IMR-90 (cell line): Measurements from ENCODE around the gene SMARCC2. TPM values are rescaled to one million over a fixed set of nuclear protein-coding genes. Genes with fewer than 3 reads are reported as not detected.
A peak's percentile ranks its signal among the peaks of the same experiment; 100 is the strongest.

Source experiments
- ATAC-seq: fragments of 200-7000 bp; cut with Tn5 transposase; 2 replicates; pipeline ENCODE4 v1.9.1; 2020; ENCODE audit warnings: low read depth, mild to moderate bottlenecking, moderate library complexity
- BruUV-seq: library from RNA; stranded (reverse); fragments of 400-500 nt; replicated peaks from 2 replicates; lab custom pipeline; 2021; lab: Mats Ljungman, UMichigan
- CTCF ChIA-PET: fragments of 300-600 bp; formaldehyde crosslinking; extraction: SDS; loops from one replicate; lab custom pipeline; 2021; ENCODE audit warnings: antibody characterized with exemption; lab: Yijun Ruan, JAX
- POLR2A ChIA-PET: fragments of 300-600 bp; sonication (Branson Sonifier 250); formaldehyde crosslinking; loops from one replicate; lab custom pipeline; 2022; ENCODE audit warnings: antibody characterized with exemption; ENCODE audit not compliant: unreplicated experiment; lab: Charles Lee
- DNase-seq: peaks from one replicate; pipeline ENCODE4 v3.0.0; 2013
- H2AFZ ChIP-seq: replicated peaks from 2 replicates; pipeline ENCODE3; 2013; ENCODE audit warnings: low read length, mild to moderate bottlenecking; ENCODE audit not compliant: poor library complexity
- H2AK5ac ChIP-seq: 2 replicates; pipeline ENCODE4 v1.6.1; 2013; ENCODE audit warnings: low read depth, low read length, inconsistent platforms
- H2AK9ac ChIP-seq: replicated peaks from 2 replicates; pipeline ENCODE3; 2013; ENCODE audit warnings: mild to moderate bottlenecking, low read depth, low read length, moderate library complexity; ENCODE audit not compliant: poor library complexity
- H2BK120ac ChIP-seq: 2 replicates; pipeline ENCODE4 v1.6.1; 2013; ENCODE audit warnings: low read depth, low read length, inconsistent platforms
- H2BK15ac ChIP-seq: 3 replicates; pipeline ENCODE4 v1.6.1; 2013; ENCODE audit warnings: low read depth, low read length, inconsistent platforms
- H2BK20ac ChIP-seq: 2 replicates; pipeline ENCODE4 v1.6.1; 2013; ENCODE audit warnings: low read depth, mild to moderate bottlenecking, inconsistent platforms, low read length, moderate library complexity
- H2BK5ac ChIP-seq: 2 replicates; pipeline ENCODE4 v1.6.1; 2013; ENCODE audit warnings: mild to moderate bottlenecking, low read depth, low read length, inconsistent platforms; ENCODE audit not compliant: poor library complexity, severe bottlenecking
- H3K14ac ChIP-seq: replicated peaks from 2 replicates; pipeline ENCODE4 v1.6.1; 2013; ENCODE audit warnings: low read depth, low read length, inconsistent platforms
- H3K18ac ChIP-seq: 2 replicates; pipeline ENCODE4 v1.6.1; 2013; ENCODE audit warnings: low read depth, low read length, control low read depth
- H3K23ac ChIP-seq: 2 replicates; pipeline ENCODE4 v1.6.1; 2013; ENCODE audit warnings: low read depth, low read length, inconsistent platforms
- H3K27ac ChIP-seq: 2 replicates; pipeline ENCODE4 v1.5.1; 2013; ENCODE audit warnings: mild to moderate bottlenecking, control low read depth, low read length; ENCODE audit not compliant: insufficient read depth
- H3K27me3 ChIP-seq: 2 replicates; pipeline ENCODE4 v1.6.1; 2013; ENCODE audit warnings: low read length; ENCODE audit not compliant: control insufficient read depth, insufficient read depth
- H3K36me3 ChIP-seq: 2 replicates; pipeline ENCODE4 v1.6.1; 2013; ENCODE audit warnings: low read length, mixed read lengths; ENCODE audit not compliant: control insufficient read depth, insufficient read depth
- H3K4ac ChIP-seq: 2 replicates; pipeline ENCODE4 v1.6.1; 2013; ENCODE audit warnings: low read depth, low read length, inconsistent platforms
- H3K4me1 ChIP-seq: 2 replicates; pipeline ENCODE4 v1.6.1; 2013; ENCODE audit warnings: low read length, mixed read lengths; ENCODE audit not compliant: control insufficient read depth, insufficient read depth
- H3K4me2 ChIP-seq: 2 replicates; pipeline ENCODE4 v1.6.1; 2013; ENCODE audit warnings: low read depth, mild to moderate bottlenecking, control low read depth, low read length, moderate library complexity
- H3K4me3 ChIP-seq: 2 replicates; pipeline ENCODE4 v1.5.1; 2013; ENCODE audit warnings: low read depth, mild to moderate bottlenecking, control low read depth, low read length, moderate library complexity; ENCODE audit not compliant: insufficient read depth
- H3K56ac ChIP-seq: 2 replicates; pipeline ENCODE4 v1.6.1; 2013; ENCODE audit warnings: low read length, inconsistent platforms; ENCODE audit not compliant: insufficient read depth; ENCODE audit errors: extremely low read depth
- H3K79me1 ChIP-seq, 2 experiments: 2 replicates each; pipeline ENCODE4 v1.6.1; 2013; ENCODE audit warnings: low read length in 2 of 2, inconsistent platforms in 1 of 2, low read depth in 1 of 2
- H3K9ac ChIP-seq: 2 replicates; pipeline ENCODE4 v1.6.1; 2013; ENCODE audit warnings: low read depth, low read length, control low read depth
- H3K9me1 ChIP-seq: 2 replicates; pipeline ENCODE4 v1.6.1; 2013; ENCODE audit warnings: low read length, inconsistent platforms; ENCODE audit not compliant: insufficient read depth
- H3K9me3 ChIP-seq: 2 replicates; pipeline ENCODE4 v1.6.1; 2013; ENCODE audit warnings: low read length; ENCODE audit not compliant: control insufficient read depth, insufficient read depth
- H4K20me1 ChIP-seq: 2 replicates; pipeline ENCODE4 v1.6.1; 2013; ENCODE audit warnings: low read length, inconsistent platforms; ENCODE audit not compliant: insufficient read depth
- H4K5ac ChIP-seq: 2 replicates; pipeline ENCODE4 v1.6.1; 2013; ENCODE audit warnings: mild to moderate bottlenecking, low read depth, low read length, control low read depth
- H4K8ac ChIP-seq, 2 experiments: 2 replicates each; pipeline ENCODE4 v1.6.1; 2013; ENCODE audit warnings: low read depth in 2 of 2, low read length in 2 of 2, control low read depth in 1 of 2, inconsistent platforms in 1 of 2
- H4K91ac ChIP-seq: 2 replicates; pipeline ENCODE4 v1.6.1; 2013; ENCODE audit warnings: low read depth, low read length, inconsistent platforms; ENCODE audit not compliant: insufficient read depth
- CEBPB ChIP-seq: IDR thresholded peaks from 2 replicates; pipeline ENCODE4 v1.6.1; 2012; ENCODE audit warnings: low read depth, low read length, improper control_type of control experiment
- CTCF ChIP-seq: conservative IDR thresholded peaks from 2 replicates; pipeline ENCODE4 v1.5.1; 2012; ENCODE audit warnings: mild to moderate bottlenecking, low read depth, low read length, improper control_type of control experiment
- FOS ChIP-seq: fragments of 150-350 bp; IDR thresholded peaks from 2 replicates; pipeline ENCODE4 v1.6.1; 2016; ENCODE audit warnings: low read depth, low read length
- MAFK ChIP-seq: IDR thresholded peaks from 2 replicates; pipeline ENCODE4 v1.6.1; 2012; ENCODE audit warnings: low read depth, low read length, improper control_type of control experiment
- NFE2L2 ChIP-seq: fragments of 150-350 bp; IDR thresholded peaks from 2 replicates; pipeline ENCODE4 v1.6.1; 2016; ENCODE audit warnings: low read depth, mild to moderate bottlenecking, low read length
- POLR2A ChIP-seq: IDR thresholded peaks from 2 replicates; pipeline ENCODE4 v1.6.1; 2012; ENCODE audit warnings: mild to moderate bottlenecking, low read depth, low read length
- RAD21 ChIP-seq: IDR thresholded peaks from 2 replicates; pipeline ENCODE4 v1.6.1; 2012; ENCODE audit warnings: low read length, improper control_type of control experiment
- RCOR1 ChIP-seq: IDR thresholded peaks from 2 replicates; pipeline ENCODE4 v1.6.1; 2012; ENCODE audit warnings: mild to moderate bottlenecking, low read length, improper control_type of control experiment; ENCODE audit not compliant: insufficient replicate concordance
- RFX5 ChIP-seq: IDR thresholded peaks from 2 replicates; pipeline ENCODE4 v1.8.0; 2012; ENCODE audit warnings: low read depth, mild to moderate bottlenecking, low read length, moderate library complexity
- SMC3 ChIP-seq: fragments of 150-350 bp; IDR thresholded peaks from 2 replicates; pipeline ENCODE4 v1.6.1; 2016; ENCODE audit warnings: low read depth, mild to moderate bottlenecking, antibody characterized with exemption, low read length, moderate library complexity
- WGBS, 2 experiments: methylation state at CpG; one replicate each; pipeline versions ENCODE4 v1.1.5 to v1.1.7; 2013; ENCODE audit warnings: missing lambda C conversion rate in 2 of 2; ENCODE audit not compliant: insufficient read length in 1 of 2; ENCODE audit errors: extremely low coverage in 2 of 2; 5-methylcytosine and 5-hydroxymethylcytosine counted together
- dilution Hi-C: fragments of 300-500 bp; cut with HindIII; formaldehyde crosslinking; loops from one replicate; pipeline ENCODE4 v1.14.3; 2018; ENCODE audit warnings: low sequenced_read_pairs; ENCODE audit not compliant: unreplicated experiment
- in situ Hi-C: fragments of 300-500 bp; cut with MboI; formaldehyde crosslinking; loops from 3 replicates; pipeline ENCODE4 v1.14.3; 2019; ENCODE audit warnings: low sequenced_read_pairs, inconsistent platforms, mixed read lengths
- intact Hi-C: fragments of 100-400 bp; cut with micrococcal nuclease; formaldehyde crosslinking; loops from 2 replicates; pipeline ENCODE4 v1.10.0; 2022
- polyA plus RNA-seq, 3 experiments: library from polyadenylated mRNA; depleted of rRNA; stranded (reverse); fragments of >200 nt; gene quantifications; 2 replicates each; pipeline ENCODE4 v1.2.3, GENCODE V29; 2012; ENCODE audit warnings: low replicate concordance in 1 of 3
- total RNA-seq: library from RNA; depleted of rRNA; stranded (reverse); fragments of >200 nt; gene quantifications from 2 replicates; pipeline ENCODE4 v1.2.3, GENCODE V29; 2012
- TF ChIP-seq, protein P1 (sequence below): fragments of 150-350 bp; IDR thresholded peaks from 2 replicates; pipeline ENCODE4 v1.6.1; 2016; ENCODE audit warnings: low read depth, mild to moderate bottlenecking, low read length, moderate library complexity, borderline replicate concordance
- TF ChIP-seq, protein P2 (sequence below): fragments of 150-350 bp; IDR thresholded peaks from 2 replicates; pipeline ENCODE4 v1.6.1; 2017; ENCODE audit warnings: mild to moderate bottlenecking, antibody characterized with exemption, low read length, low read depth

Gene SMARCC2
- total and polyA plus RNA-seq, 2 of the 4 experiments (the other 2 are of a cell fraction) = 42.3 to 43.8 TPM

DNA sequence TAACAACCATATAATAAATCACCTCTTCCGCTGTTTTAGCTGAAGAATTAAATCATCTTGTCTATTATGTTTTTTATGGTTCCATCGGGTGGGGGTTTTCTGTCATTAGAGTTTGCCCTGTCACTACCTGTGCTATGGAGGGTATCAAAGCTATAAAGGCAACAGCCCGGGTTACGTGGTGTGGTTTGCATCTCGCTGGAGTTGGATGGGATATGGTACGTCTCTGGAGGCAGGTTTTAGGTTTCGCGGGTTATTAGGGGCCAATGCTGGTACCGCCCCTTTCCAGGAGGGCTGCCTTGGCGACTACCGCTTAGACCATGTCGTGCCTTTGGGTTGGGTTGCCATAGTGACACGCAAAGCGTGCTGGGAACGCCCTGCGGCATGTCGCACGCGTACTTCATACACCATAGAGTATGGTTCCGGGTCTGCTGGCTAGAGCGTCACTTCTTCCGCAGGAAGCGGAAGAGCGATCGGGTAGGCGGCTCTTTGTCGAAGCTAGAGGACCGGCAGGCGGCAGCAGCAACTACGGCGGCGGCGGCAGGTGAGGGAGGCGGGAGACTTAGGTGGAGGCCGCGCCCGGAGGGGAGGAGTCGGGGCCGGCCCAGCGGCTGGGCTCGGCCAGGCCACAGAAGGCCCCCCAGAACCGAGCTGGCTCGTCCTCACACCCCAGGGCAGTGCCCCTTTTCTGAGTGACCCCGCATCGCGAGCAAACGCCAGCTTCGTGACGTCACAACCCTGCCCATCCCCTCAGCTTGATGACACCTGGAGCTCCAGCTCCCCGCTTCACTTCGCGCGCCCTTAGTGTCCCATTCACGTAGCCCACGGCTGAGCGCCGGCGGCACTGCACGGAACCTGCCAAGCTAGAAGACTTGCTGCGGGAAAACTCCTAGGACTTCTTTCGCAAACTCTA lies 71.2 kb downstream of the SMARCC2 start, which contains the start of gene ZC3H10:
Gene ZC3H10, plus strand, starts transcription at position 489 of the 910 bp plus-strand sequence. CDS start 2,297 bp downstream, outside the sequence.
- in situ Hi-C loops = no loop called here
- no peak for TF ChIP-seq FOS
- TF ChIP-seq RFX5 = no peak
- no peak for TF ChIP-seq RCOR1
- TF ChIP-seq RAD21 = no peak
- 0 out of 2 replicates have a peak, but pooled peaks have one; percentile 8 for TF ChIP-seq CEBPB
- TF ChIP-seq, protein P1, sequence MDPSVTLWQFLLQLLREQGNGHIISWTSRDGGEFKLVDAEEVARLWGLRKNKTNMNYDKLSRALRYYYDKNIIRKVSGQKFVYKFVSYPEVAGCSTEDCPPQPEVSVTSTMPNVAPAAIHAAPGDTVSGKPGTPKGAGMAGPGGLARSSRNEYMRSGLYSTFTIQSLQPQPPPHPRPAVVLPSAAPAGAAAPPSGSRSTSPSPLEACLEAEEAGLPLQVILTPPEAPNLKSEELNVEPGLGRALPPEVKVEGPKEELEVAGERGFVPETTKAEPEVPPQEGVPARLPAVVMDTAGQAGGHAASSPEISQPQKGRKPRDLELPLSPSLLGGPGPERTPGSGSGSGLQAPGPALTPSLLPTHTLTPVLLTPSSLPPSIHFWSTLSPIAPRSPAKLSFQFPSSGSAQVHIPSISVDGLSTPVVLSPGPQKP = 0 out of 2 replicates have a peak, but pooled peaks have one; percentile 26
- no peak for TF ChIP-seq SMC3
- peak; percentile 58 for TF ChIP-seq CTCF
- TF ChIP-seq POLR2A = peak; percentile 97
- TF ChIP-seq, protein P2, sequence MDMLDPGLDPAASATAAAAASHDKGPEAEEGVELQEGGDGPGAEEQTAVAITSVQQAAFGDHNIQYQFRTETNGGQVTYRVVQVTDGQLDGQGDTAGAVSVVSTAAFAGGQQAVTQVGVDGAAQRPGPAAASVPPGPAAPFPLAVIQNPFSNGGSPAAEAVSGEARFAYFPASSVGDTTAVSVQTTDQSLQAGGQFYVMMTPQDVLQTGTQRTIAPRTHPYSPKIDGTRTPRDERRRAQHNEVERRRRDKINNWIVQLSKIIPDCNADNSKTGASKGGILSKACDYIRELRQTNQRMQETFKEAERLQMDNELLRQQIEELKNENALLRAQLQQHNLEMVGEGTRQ = peak; percentile 34; the same call in 1 of the 2 replicates
- TF ChIP-seq MAFK = 0 out of 2 replicates have a peak, but pooled peaks have one; percentile 27
- no peak for TF ChIP-seq NFE2L2

More for the DNA sequence above, 71.2 kb downstream of the SMARCC2 start, which contains the start of gene ZC3H10:
- Histone ChIP-seq H3K56ac (peak within 1 kb of the TSS; percentile 98), H3K23ac (peak within 1 kb of the TSS; percentile 99), H3K9ac (peak within 1 kb of the TSS; percentile 99), H2AFZ (peak within 1 kb of the TSS; percentile 85), H2BK5ac (peak within 1 kb of the TSS; percentile 94), H2BK15ac (no peak within 1 kb of the TSS), H4K5ac (peak within 1 kb of the TSS; percentile 45), H3K4me1 (peaks cover 7% of the 10 kb centered on the region), H3K79me1 (peaks cover 7 to 55% of the 10 kb centered on the region in 2 experiments; a peak in 3 of 4 replicates), H2BK20ac (no peak within 1 kb of the TSS), H3K14ac (peak within 1 kb of the TSS; percentile 100), H3K27ac (peak within 1 kb of the TSS; percentile 95), H3K4me2 (peak within 1 kb of the TSS; percentile 99), H3K36me3 (peaks cover 18% of the 10 kb centered on the region), H2AK9ac (peak within 1 kb of the TSS; percentile 78), H3K18ac (peak within 1 kb of the TSS; percentile 14; the same call in 1 of the 2 replicates), H2BK120ac (0 out of 2 replicates have a peak within 1 kb of the TSS, but pooled peaks have one; percentile 3), H4K20me1 (peaks cover 7% of the 10 kb centered on the region), H3K9me3 (no peaks in the 10 kb centered on the region), H3K4ac (peak within 1 kb of the TSS; percentile 99), H3K27me3 (no peaks in the 10 kb centered on the region), H2AK5ac (peak within 1 kb of the TSS; percentile 86), H4K91ac (peak within 1 kb of the TSS; percentile 96), H4K8ac (peak within 1 kb of the TSS; percentile 86 to 97), H3K4me3 (peak within 1 kb of the TSS; percentile 85), H3K9me1 (no peaks in the 10 kb centered on the region)
- ChIA-PET CTCF (interaction anchor here (0.7 to 3.9 kb wide), 6 partner anchors 8 to 71 kb away, joined by 3 to 27 read pairs (median 4); partner anchors contain the start of genes ERBB3, ESYT1 and SMARCC2), POLR2A (interaction anchor here (0.5 to 1.5 kb wide), 7 partner anchors 10 to 1202 kb away, joined by 3 to 8 read pairs (median 3); partner anchors contain the start of genes ESYT1 and SMARCC2)
- ATAC-seq (peak; percentile 76), DNase-seq (peak; percentile 100)
- dilution Hi-C loops = no loop called here
- 0% methylated on average over 50 of the region's 61 CpGs; no CpG with 5 or more reads in 1 of the 2 experiments for WGBS, 2 experiments
- BruUV-seq = no TSS peak
- intact Hi-C loops = loop anchor here (2.0 kb wide), 4 partner anchors 41 to 141 kb away; partner anchors contain the start of genes ANKRD52 and MYL6
